CD4-positive, CD25-positive, alpha-beta regulatory T cell (primary cell): ENCODE measurements around the gene LRRC25. TPM values are rescaled to one million over a fixed set of nuclear protein-coding genes. Genes with fewer than 3 reads are reported as not detected.
A peak's percentile ranks its signal among the peaks of the same experiment; 100 is the strongest.
"Not testable (repeated sequence)": the region's sequence is repeated elsewhere in the genome, so short reads cannot be mapped to it uniquely, and the experiment has no call there.

Experiments used
- ATAC-seq, 2 donors: fragments of 150-1000 bp; cut with Tn5 transposase; one replicate each; pipeline ENCODE4 v1.10.0; 2021; ENCODE audit warnings: low read depth in 2 of 2, moderate number of reproducible peaks in 2 of 2, moderate library complexity in 1 of 2
- DNase-seq, 3 donors: peaks; one replicate each; pipeline versions ENCODE4 v3.0.0 to v3.0.0-alpha.2; 2012 to 2022; ENCODE audit warnings: mixed read lengths in 1 of 3
- H3K27ac ChIP-seq: one replicate; pipeline ENCODE4 v1.7.0; 2013; ENCODE audit warnings: mild to moderate bottlenecking, low read length; ENCODE audit not compliant: insufficient read depth, poor library complexity, severe bottlenecking
- H3K27me3 ChIP-seq: one replicate; pipeline ENCODE4 v1.7.0; 2013; ENCODE audit warnings: low read length; ENCODE audit not compliant: control insufficient read depth, insufficient read depth
- H3K36me3 ChIP-seq: one replicate; pipeline ENCODE4 v1.7.0; 2013; ENCODE audit warnings: mild to moderate bottlenecking, low read length, moderate library complexity; ENCODE audit not compliant: control insufficient read depth, insufficient read depth
- H3K4me1 ChIP-seq: 2 replicates; pipeline ENCODE4 v1.7.0; 2013; ENCODE audit warnings: mild to moderate bottlenecking, low read length; ENCODE audit not compliant: insufficient read depth, control insufficient read depth, poor library complexity, severe bottlenecking
- H3K4me3 ChIP-seq: one replicate; pipeline ENCODE4 v1.7.0; 2013; ENCODE audit warnings: low read depth, mild to moderate bottlenecking, low read length, moderate library complexity
- H3K9me3 ChIP-seq, 2 experiments: 1 replicate in 1 of 2; 2 replicates in 1 of 2; pipeline ENCODE4 v1.7.0; 2013; ENCODE audit warnings: low read length in 2 of 2, mild to moderate bottlenecking in 1 of 2, moderate library complexity in 1 of 2; ENCODE audit not compliant: control insufficient read depth in 2 of 2
- H3K27ac Mint-ChIP-seq, 3 donors: one replicate each; pipeline ENCODE4 v1.8.0; 2020 to 2022; ENCODE audit warnings: mild to moderate bottlenecking in 3 of 3, mixed read lengths in 3 of 3, moderate library complexity in 2 of 3
- H3K27me3 Mint-ChIP-seq: one replicate; pipeline ENCODE4 v1.8.0; 2022; ENCODE audit warnings: mild to moderate bottlenecking, mixed read lengths
- H3K36me3 Mint-ChIP-seq: one replicate; pipeline ENCODE4 v1.8.0; 2020; ENCODE audit warnings: mixed read lengths
- H3K4me1 Mint-ChIP-seq, 4 donors: one replicate each; pipeline ENCODE4 v1.8.0; 2020 to 2022; ENCODE audit warnings: mixed read lengths in 4 of 4, mild to moderate bottlenecking in 1 of 4
- H3K4me3 Mint-ChIP-seq, 4 donors: one replicate each; pipeline ENCODE4 v1.8.0; 2020 to 2022; ENCODE audit warnings: mild to moderate bottlenecking in 4 of 4, mixed read lengths in 4 of 4, moderate library complexity in 3 of 4
- H3K9me3 Mint-ChIP-seq, 7 donors: one replicate each; pipeline ENCODE4 v1.8.0; 2020 to 2022; ENCODE audit warnings: mixed read lengths in 7 of 7, mild to moderate bottlenecking in 3 of 7, moderate library complexity in 2 of 7
- polyA plus RNA-seq, 4 donors: library from polyadenylated mRNA; unstranded; fragments of 300-500 nt; fragmentation: Illumina TruSeq; gene quantifications; one replicate each; pipeline ENCODE4 v1.2.3, GENCODE V29; 2021
- total RNA-seq: library from RNA; stranded (reverse); gene quantifications from one replicate; pipeline ENCODE4 v1.2.3, GENCODE V29; 2022

Gene LRRC25
- total and polyA plus RNA-seq, 5 donors from 2014 or later: 0.09 to 0.79 (median 0.25) TPM; not detected in 2

- ATAC-seq (no peak), DNase-seq (no peak)
- Mint-ChIP-seq H3K27ac (peak overlapping the region in 1 of 3 donors; percentile 32), H3K4me1 (peaks cover 0 to 14% (median 4%) of the 10 kb centered on the region in 4 donors), H3K36me3 (no peaks in the 10 kb centered on the region), H3K27me3 (peaks cover 59% of the 10 kb centered on the region), H3K9me3 (no peaks in the 10 kb centered on the region), H3K4me3 (no peak overlapping the region)
- H3K36me3 ChIP-seq: no peaks in the 10 kb centered on the region
- peaks cover 11% of the 10 kb centered on the region for H3K27me3 ChIP-seq
- no peak overlapping the region for H3K4me3 ChIP-seq
- H3K9me3 ChIP-seq: no peaks in the 10 kb centered on the region
- no peak overlapping the region for H3K27ac ChIP-seq
- H3K4me1 ChIP-seq: peaks cover 11% of the 10 kb centered on the region
Observed at GRCh38 chr19:18385359-18385674, 12.1 kb downstream of the LRRC25 start.

GRCh38 chr19:18384775-18385174 lies 12.6 kb downstream of the LRRC25 start:
- Histone ChIP-seq H3K4me1 (peaks cover 11% of the 10 kb centered on the region), H3K4me3 (no peak overlapping the region), H3K9me3 (no peaks in the 10 kb centered on the region), H3K27me3 (peaks cover 11% of the 10 kb centered on the region), H3K27ac (no peak overlapping the region), H3K36me3 (no peaks in the 10 kb centered on the region)
- no peak overlapping the region for H3K4me3 Mint-ChIP-seq
- H3K9me3 Mint-ChIP-seq: no peaks in the 10 kb centered on the region
- ATAC-seq (no peak), DNase-seq (no peak)
- no peaks in the 10 kb centered on the region for H3K36me3 Mint-ChIP-seq
- H3K27ac Mint-ChIP-seq: no peak overlapping the region
- peaks cover 0 to 14% (median 4%) of the 10 kb centered on the region in 4 donors for H3K4me1 Mint-ChIP-seq
- H3K27me3 Mint-ChIP-seq: peaks cover 58% of the 10 kb centered on the region

- not testable (repeated sequence) for H3K36me3 Mint-ChIP-seq, H3K27ac Mint-ChIP-seq
- peaks cover 0 to 11% (median 4%) of the 10 kb centered on the region in 4 donors for H3K4me1 Mint-ChIP-seq
Observed at GRCh38 chr19:18383622-18384021, 13.8 kb downstream of the LRRC25 start.

GRCh38 chr19:18380843-18381242 lies 16.6 kb downstream of the LRRC25 start:
- Mint-ChIP-seq H3K4me3 (no peak overlapping the region), H3K27ac (no peak overlapping the region), H3K4me1 (no peaks in the 10 kb centered on the region), H3K27me3 (peaks cover 23% of the 10 kb centered on the region), H3K9me3 (no peaks in the 10 kb centered on the region), H3K36me3 (no peaks in the 10 kb centered on the region)
- Histone ChIP-seq H3K36me3 (no peaks in the 10 kb centered on the region), H3K4me3 (no peak overlapping the region), H3K27ac (no peak overlapping the region), H3K27me3 (peaks cover 5% of the 10 kb centered on the region), H3K9me3 (no peaks in the 10 kb centered on the region), H3K4me1 (no peaks in the 10 kb centered on the region)
- ATAC-seq: no peak
- no peak for DNase-seq

More at GRCh38 chr19:18383622-18384021, 13.8 kb downstream of the LRRC25 start:
- H3K27me3 ChIP-seq: peaks cover 11% of the 10 kb centered on the region
- not testable (repeated sequence) for H3K9me3 Mint-ChIP-seq, H3K36me3 ChIP-seq, H3K27ac ChIP-seq, H3K9me3 ChIP-seq, DNase-seq, H3K4me3 ChIP-seq, ATAC-seq, H3K4me3 Mint-ChIP-seq, H3K4me1 ChIP-seq
- H3K27me3 Mint-ChIP-seq: peaks cover 50% of the 10 kb centered on the region

GRCh38 chr19:18379803-18380747 lies 17.3 kb downstream of the LRRC25 start:
- Histone ChIP-seq H3K27me3 (no peaks in the 10 kb centered on the region), H3K9me3 (no peaks in the 10 kb centered on the region), H3K4me3 (no peak overlapping the region), H3K4me1 (no peaks in the 10 kb centered on the region), H3K27ac (no peak overlapping the region), H3K36me3 (no peaks in the 10 kb centered on the region)
- Mint-ChIP-seq H3K9me3 (no peaks in the 10 kb centered on the region), H3K36me3 (no peaks in the 10 kb centered on the region), H3K4me1 (no peaks in the 10 kb centered on the region), H3K27ac (no peak overlapping the region), H3K27me3 (peaks cover 21% of the 10 kb centered on the region), H3K4me3 (no peak overlapping the region)
- DNase-seq (no peak), ATAC-seq (no peak)

- Histone ChIP-seq H3K4me1 (peaks cover 12% of the 10 kb centered on the region), H3K27ac (no peak overlapping the region), H3K27me3 (no peaks in the 10 kb centered on the region), H3K9me3 (no peaks in the 10 kb centered on the region), H3K4me3 (no peak overlapping the region), H3K36me3 (no peaks in the 10 kb centered on the region)
- Mint-ChIP-seq H3K27ac (no peak overlapping the region), H3K4me3 (no peak overlapping the region), H3K9me3 (peaks cover 0 to 2% (median 0%) of the 10 kb centered on the region in 7 donors), H3K27me3 (peaks cover 8% of the 10 kb centered on the region), H3K36me3 (no peaks in the 10 kb centered on the region), H3K4me1 (peaks cover 5 to 10% (median 8%) of the 10 kb centered on the region in 4 donors)
- no peak for DNase-seq
- ATAC-seq: no peak
Observed at GRCh38 chr19:18377026-18377425, 20.4 kb downstream of the LRRC25 start.

- Histone ChIP-seq H3K4me3 (no peak overlapping the region), H3K4me1 (peaks cover 12% of the 10 kb centered on the region), H3K27me3 (no peaks in the 10 kb centered on the region), H3K36me3 (no peaks in the 10 kb centered on the region), H3K9me3 (no peaks in the 10 kb centered on the region), H3K27ac (no peak overlapping the region)
- ATAC-seq (peak; percentile 70 to 73), DNase-seq (peak; percentile 7 to 83 (median 11))
- no peaks in the 10 kb centered on the region for H3K36me3 Mint-ChIP-seq
- peak overlapping the region in 1 of 4 donors; percentile 41 for H3K4me3 Mint-ChIP-seq
- H3K9me3 Mint-ChIP-seq: peaks cover 0 to 2% (median 0%) of the 10 kb centered on the region in 7 donors
- H3K27me3 Mint-ChIP-seq: no peaks in the 10 kb centered on the region
- peaks cover 5 to 10% (median 8%) of the 10 kb centered on the region in 4 donors for H3K4me1 Mint-ChIP-seq
- H3K27ac Mint-ChIP-seq: peak overlapping the region in 1 of 3 donors; percentile 20
Observed at GRCh38 chr19:18373892-18374629, 23.4 kb downstream of the LRRC25 start.
